T-helper 2 cell treated with Interferon-gamma antibody and Interleukin-4, amounts not matched to agents 5 μg/mL and 100 μg/mL, for 36 hours (primary cell): Measurements from ENCODE around the gene CACNG3.
"Not testable (repeated sequence)": the region's sequence is repeated elsewhere in the genome, so short reads cannot be mapped to it uniquely, and the experiment has no call there.

ENCODE experiments used
- DNase-seq: peaks from one replicate; pipeline ENCODE4 v3.0.0; 2021; ENCODE audit warnings: low spot score
- H3K27ac Mint-ChIP-seq: one replicate; pipeline ENCODE4 v1.8.0; 2021; ENCODE audit warnings: mild to moderate bottlenecking, mixed read lengths
- H3K27me3 Mint-ChIP-seq: one replicate; pipeline ENCODE4 v1.8.0; 2021; ENCODE audit warnings: low read depth, mixed read lengths
- H3K36me3 Mint-ChIP-seq: one replicate; pipeline ENCODE4 v1.8.0; 2021; ENCODE audit warnings: low read depth, mixed read lengths
- H3K4me1 Mint-ChIP-seq: one replicate; pipeline ENCODE4 v1.8.0; 2021; ENCODE audit warnings: low read depth, mixed read lengths
- H3K4me3 Mint-ChIP-seq: one replicate; pipeline ENCODE4 v1.8.0; 2022; ENCODE audit warnings: mild to moderate bottlenecking, moderate library complexity, mixed read lengths
- H3K9me3 Mint-ChIP-seq: one replicate; pipeline ENCODE4 v1.8.0; 2021; ENCODE audit warnings: mixed read lengths

The CACNG3 gene

GRCh38 chr16:24291932-24292331 lies 35.8 kb downstream of the CACNG3 start:
- H3K27me3 Mint-ChIP-seq = peaks cover 5% of the 10 kb centered on the region
- H3K27ac Mint-ChIP-seq = no peak overlapping the region
- H3K36me3 Mint-ChIP-seq = no peaks in the 10 kb centered on the region
- DNase-seq = no peak
- no peaks in the 10 kb centered on the region for H3K9me3 Mint-ChIP-seq
- no peaks in the 10 kb centered on the region for H3K4me1 Mint-ChIP-seq
- H3K4me3 Mint-ChIP-seq = no peak overlapping the region

- no peak overlapping the region for H3K27ac Mint-ChIP-seq
- DNase-seq = no peak
- H3K4me3 Mint-ChIP-seq = no peak overlapping the region
- no peaks in the 10 kb centered on the region for H3K36me3 Mint-ChIP-seq
- peaks cover 7% of the 10 kb centered on the region for H3K27me3 Mint-ChIP-seq
- H3K9me3 Mint-ChIP-seq = no peaks in the 10 kb centered on the region
- H3K4me1 Mint-ChIP-seq = no peaks in the 10 kb centered on the region
These were observed 38.0 kb downstream of the CACNG3 start for GRCh38 chr16:24294131-24294530.

GRCh38 chr16:24297375-24297774 lies 41.2 kb downstream of the CACNG3 start:
- Mint-ChIP-seq H3K9me3 (no peaks in the 10 kb centered on the region), H3K4me1 (no peaks in the 10 kb centered on the region), H3K36me3 (no peaks in the 10 kb centered on the region), H3K27ac (no peak overlapping the region), H3K27me3 (peaks cover 2% of the 10 kb centered on the region), H3K4me3 (no peak overlapping the region)
- DNase-seq = no peak

DNA sequence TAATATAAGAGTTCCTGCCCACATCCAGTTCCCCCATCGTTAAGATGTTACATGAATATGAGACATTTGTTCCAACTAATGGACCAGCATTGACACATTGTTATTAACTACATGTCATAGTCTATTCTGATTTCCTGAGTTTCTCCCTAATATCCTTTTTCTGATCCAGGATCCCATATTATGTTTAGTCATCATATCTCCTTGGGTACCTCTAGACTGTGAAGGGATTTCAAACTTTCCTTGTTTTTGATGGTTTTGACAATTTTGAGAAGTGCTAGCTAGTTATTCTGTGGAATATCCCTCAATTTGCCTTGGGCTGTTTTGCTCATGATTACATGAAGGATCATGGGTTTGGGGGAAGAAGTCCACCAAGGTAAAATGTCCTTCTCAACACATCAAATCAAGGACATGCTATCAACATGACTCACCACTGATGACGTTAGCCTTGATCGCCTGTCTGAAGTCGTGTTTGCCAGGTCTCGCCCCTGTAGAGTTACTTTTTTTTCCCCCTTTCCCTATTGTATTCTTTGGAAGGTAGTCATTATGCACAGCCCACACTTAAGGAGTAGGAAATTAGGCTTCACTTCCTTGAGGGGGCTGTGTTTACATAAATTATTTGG lies 42.5 kb downstream of the CACNG3 start:
- no peak overlapping the region for H3K27ac Mint-ChIP-seq

DNA sequence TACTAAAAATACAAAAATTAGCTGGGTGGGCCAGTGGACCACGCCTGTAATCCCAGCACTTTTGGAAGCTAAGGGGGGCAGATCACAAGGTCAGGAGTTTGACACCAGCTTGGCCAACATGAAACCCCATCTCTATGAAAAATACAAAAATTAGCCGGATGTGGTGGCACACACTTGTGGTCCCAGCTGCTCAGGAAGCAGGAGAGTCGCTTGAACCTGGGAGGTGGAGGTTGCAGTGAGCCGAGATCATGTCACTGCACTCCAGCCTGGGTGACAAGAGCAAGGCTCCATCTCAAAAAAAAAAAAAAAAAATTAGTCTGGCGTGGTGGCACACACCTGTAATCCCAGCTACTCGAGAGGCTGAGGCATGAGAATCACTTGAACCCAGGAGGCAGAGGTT lies 44.6 kb downstream of the CACNG3 start:
- not testable (repeated sequence) for H3K9me3 Mint-ChIP-seq, H3K4me3 Mint-ChIP-seq, H3K36me3 Mint-ChIP-seq, H3K27me3 Mint-ChIP-seq, DNase-seq, H3K4me1 Mint-ChIP-seq, H3K27ac Mint-ChIP-seq

More for the DNA sequence above, 42.5 kb downstream of the CACNG3 start:
- Mint-ChIP-seq H3K4me3 (no peak overlapping the region), H3K4me1 (no peaks in the 10 kb centered on the region), H3K27me3 (peaks cover 2% of the 10 kb centered on the region), H3K36me3 (no peaks in the 10 kb centered on the region), H3K9me3 (no peaks in the 10 kb centered on the region)
- DNase-seq = no peak

GRCh38 chr16:24302636-24303035 lies 46.5 kb downstream of the CACNG3 start:
- no peaks in the 10 kb centered on the region for H3K9me3 Mint-ChIP-seq
- no peak overlapping the region for H3K4me3 Mint-ChIP-seq
- H3K27me3 Mint-ChIP-seq = peaks cover 2% of the 10 kb centered on the region
- no peak for DNase-seq
- no peaks in the 10 kb centered on the region for H3K4me1 Mint-ChIP-seq
- no peak overlapping the region for H3K27ac Mint-ChIP-seq
- H3K36me3 Mint-ChIP-seq = no peaks in the 10 kb centered on the region

GRCh38 chr16:24308200-24308599 lies 52.1 kb downstream of the CACNG3 start:
- H3K36me3 Mint-ChIP-seq = no peaks in the 10 kb centered on the region
- no peak overlapping the region for H3K4me3 Mint-ChIP-seq
- no peaks in the 10 kb centered on the region for H3K9me3 Mint-ChIP-seq
- H3K27me3 Mint-ChIP-seq = peaks cover 3% of the 10 kb centered on the region
- no peak overlapping the region for H3K27ac Mint-ChIP-seq
- H3K4me1 Mint-ChIP-seq = no peaks in the 10 kb centered on the region
- no peak for DNase-seq

- Mint-ChIP-seq H3K27ac (no peak overlapping the region), H3K4me1 (no peaks in the 10 kb centered on the region), H3K9me3 (no peaks in the 10 kb centered on the region), H3K36me3 (no peaks in the 10 kb centered on the region), H3K27me3 (peaks cover 3% of the 10 kb centered on the region), H3K4me3 (no peak overlapping the region)
- no peak for DNase-seq
These were observed 53.4 kb downstream of the CACNG3 start for GRCh38 chr16:24309258-24310142.

DNA sequence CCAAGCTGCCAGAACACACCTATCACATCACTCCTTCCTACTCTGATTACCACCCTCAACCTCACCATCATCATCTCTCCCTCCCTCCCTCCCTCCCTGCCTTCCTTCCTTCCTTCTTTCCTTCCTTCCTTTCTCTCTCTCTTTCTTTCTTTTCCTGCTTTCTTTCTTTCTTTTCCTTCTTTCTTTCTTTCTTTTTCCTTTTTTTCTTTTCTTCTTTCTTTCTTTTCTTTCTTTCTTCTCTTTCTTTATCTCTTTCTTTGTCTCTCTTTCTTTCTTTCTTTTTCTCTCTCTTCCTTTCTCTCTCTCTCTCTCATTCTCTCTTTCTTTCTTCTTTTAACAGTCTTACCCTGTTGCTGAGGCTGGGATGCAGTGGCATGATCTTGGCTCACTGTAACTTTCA lies 59.2 kb downstream of the CACNG3 start:
- DNase-seq = no peak
- no peaks in the 10 kb centered on the region for H3K4me1 Mint-ChIP-seq
- H3K27ac Mint-ChIP-seq = no peak overlapping the region
- peaks cover 6% of the 10 kb centered on the region for H3K27me3 Mint-ChIP-seq
- no peak overlapping the region for H3K4me3 Mint-ChIP-seq
- H3K9me3 Mint-ChIP-seq = no peaks in the 10 kb centered on the region
- H3K36me3 Mint-ChIP-seq = no peaks in the 10 kb centered on the region

DNA sequence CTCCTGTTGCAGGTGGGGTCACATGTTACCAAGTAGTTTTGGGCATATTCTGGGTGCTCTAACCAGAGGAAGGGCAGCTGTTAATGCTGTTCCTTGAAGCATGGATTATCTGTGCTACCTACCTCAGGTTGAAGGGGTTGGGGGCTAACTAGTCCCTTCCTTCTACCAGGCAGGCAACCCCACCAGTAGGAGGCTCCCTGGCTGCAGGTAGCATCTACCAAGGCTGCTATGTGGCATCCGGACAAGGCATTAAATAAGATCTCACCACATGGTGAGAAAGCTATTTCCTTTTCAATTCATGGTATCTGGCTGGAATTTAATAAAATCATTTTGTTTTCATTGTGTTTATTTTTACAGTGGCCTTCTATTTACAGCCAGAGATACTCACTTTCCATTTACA lies 62.5 kb downstream of the CACNG3 start:
- Mint-ChIP-seq H3K9me3 (no peaks in the 10 kb centered on the region), H3K4me3 (no peak overlapping the region), H3K4me1 (no peaks in the 10 kb centered on the region), H3K36me3 (no peaks in the 10 kb centered on the region), H3K27ac (no peak overlapping the region), H3K27me3 (peaks cover 12% of the 10 kb centered on the region)
- DNase-seq = no peak

DNA sequence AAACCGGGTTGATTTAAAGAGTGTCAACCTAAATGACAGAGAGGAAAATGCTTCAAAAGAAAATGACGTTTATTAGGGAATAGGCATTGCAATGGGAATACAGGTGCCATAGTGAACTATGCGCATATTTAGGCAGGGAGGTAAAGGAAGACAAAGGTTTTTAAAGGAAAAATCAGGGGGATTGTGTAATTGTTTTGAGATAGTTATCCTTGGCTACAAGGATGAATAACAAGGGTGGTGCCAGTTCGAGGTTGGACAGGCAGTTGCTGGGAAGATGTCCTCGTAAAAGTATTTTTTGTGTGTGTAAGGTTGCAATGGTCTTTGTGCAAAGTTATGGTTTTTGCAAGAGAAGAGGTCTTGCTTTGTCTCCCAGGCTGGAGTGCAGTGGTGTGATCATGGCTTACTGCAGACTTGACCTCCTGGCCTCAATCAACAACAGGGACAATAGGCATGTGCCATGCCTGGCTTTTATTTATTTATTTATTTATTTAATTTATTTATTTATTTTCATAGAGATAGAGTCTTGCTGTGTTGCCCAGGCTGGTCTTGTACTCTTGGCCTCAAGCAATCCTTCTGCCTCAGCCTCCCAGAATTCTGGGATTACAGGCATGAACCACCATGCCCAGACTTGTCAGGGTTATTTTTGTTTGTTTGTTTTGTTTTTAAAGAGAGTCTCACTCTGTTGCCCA lies 63.1 kb downstream of the CACNG3 start:
- DNase-seq = no peak
- no peak overlapping the region for H3K27ac Mint-ChIP-seq
- no peak overlapping the region for H3K4me3 Mint-ChIP-seq
- no peaks in the 10 kb centered on the region for H3K4me1 Mint-ChIP-seq
- no peaks in the 10 kb centered on the region for H3K9me3 Mint-ChIP-seq
- H3K36me3 Mint-ChIP-seq = no peaks in the 10 kb centered on the region
- peaks cover 12% of the 10 kb centered on the region for H3K27me3 Mint-ChIP-seq

DNA sequence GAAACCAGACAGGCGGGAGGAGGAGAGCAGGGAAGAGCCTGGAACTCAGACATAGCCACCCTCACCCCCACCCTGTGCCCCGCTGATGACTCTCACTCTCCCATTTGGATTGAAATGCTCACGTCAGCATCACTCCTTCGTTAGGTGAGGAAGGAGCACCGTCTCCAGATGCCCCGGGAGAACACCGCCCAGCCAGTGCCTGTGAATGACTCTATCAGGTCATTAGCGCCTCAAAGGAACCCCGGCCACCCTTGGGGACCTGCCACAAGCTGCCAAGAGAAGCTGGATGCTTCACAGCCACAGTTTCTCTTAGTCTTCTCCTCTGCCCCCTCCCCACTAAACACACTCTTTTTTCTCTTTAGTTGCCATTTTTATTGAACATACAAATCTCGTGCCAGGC lies 66.0 kb downstream of the CACNG3 start:
- Mint-ChIP-seq H3K4me3 (no peak overlapping the region), H3K27ac (no peak overlapping the region), H3K4me1 (no peaks in the 10 kb centered on the region), H3K9me3 (no peaks in the 10 kb centered on the region), H3K36me3 (no peaks in the 10 kb centered on the region), H3K27me3 (peaks cover 9% of the 10 kb centered on the region)
- no peak for DNase-seq

DNA sequence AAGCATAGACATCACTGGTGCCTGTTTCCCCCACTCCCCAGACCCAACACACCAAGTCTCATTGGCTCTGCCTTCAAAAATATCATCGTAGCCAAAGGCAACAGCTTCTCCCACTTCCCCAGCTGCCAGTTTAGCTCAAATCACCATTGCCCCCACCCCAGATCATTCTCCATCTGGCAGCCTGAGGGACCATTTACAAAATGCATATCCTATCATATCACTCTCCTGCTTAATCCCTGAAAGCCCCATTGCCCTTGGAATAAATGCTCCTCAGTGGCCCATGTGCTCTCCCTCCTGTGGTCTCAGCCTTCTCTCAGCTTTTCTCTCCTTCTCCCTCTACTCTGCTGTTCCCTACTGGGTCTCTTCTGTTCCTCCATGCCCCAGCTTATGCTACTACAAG lies 68.3 kb downstream of the CACNG3 start:
- DNase-seq = no peak
- Mint-ChIP-seq H3K4me1 (no peaks in the 10 kb centered on the region), H3K4me3 (no peak overlapping the region), H3K27ac (no peak overlapping the region), H3K27me3 (peaks cover 6% of the 10 kb centered on the region), H3K36me3 (no peaks in the 10 kb centered on the region), H3K9me3 (no peaks in the 10 kb centered on the region)

DNA sequence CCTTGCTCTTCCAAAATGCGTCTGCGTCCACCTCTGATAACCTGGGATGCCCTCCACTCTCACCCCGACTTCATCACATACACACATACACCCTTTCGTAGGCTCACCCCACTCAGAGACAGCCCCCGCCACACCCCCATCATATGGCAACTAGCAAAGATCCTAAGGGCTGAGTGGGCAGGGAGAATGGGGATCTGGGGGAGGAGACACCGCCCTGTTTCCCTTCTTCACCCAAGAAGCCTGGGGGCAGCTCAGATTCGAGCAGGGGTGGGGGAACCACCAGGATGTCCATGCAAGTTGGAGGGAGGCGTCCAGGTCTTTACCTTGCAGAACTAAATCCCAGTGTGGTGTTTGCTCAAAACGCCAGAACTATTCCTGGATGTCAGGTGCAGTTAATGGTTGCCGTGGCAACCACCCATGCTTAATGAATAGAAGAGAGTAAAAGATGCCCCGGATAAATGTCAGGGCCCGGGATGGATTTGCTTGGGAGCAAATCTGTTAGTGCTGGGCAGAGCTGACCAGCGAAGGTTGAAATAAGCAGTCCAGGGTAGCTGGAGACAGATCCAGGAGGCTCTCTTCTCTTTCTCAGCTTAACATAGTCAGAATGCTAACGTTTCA lies 72.8 kb downstream of the CACNG3 start:
- no peaks in the 10 kb centered on the region for H3K9me3 Mint-ChIP-seq
- no peaks in the 10 kb centered on the region for H3K36me3 Mint-ChIP-seq
- DNase-seq = no peak
- no peaks in the 10 kb centered on the region for H3K4me1 Mint-ChIP-seq
- no peak overlapping the region for H3K4me3 Mint-ChIP-seq
- no peak overlapping the region for H3K27ac Mint-ChIP-seq
- H3K27me3 Mint-ChIP-seq = peaks cover 3% of the 10 kb centered on the region
